Astrocyte of the spinal cord (primary cell): ENCODE results near the gene C12orf75.

Experiments used
- DNase-seq: peaks from one replicate; pipeline ENCODE4 v3.0.0; 2011; ENCODE audit warnings: low read depth, low spot score
- H3K4me3 ChIP-seq: 2 replicates; pipeline ENCODE4 v1.5.1; 2011; ENCODE audit warnings: low read depth, mild to moderate bottlenecking, low read length, moderate library complexity
- in situ Hi-C: cut with HindIII; loops from 2 replicates; pipeline ENCODE4 v1.10.0; 2017; ENCODE audit warnings: low sequenced_read_pairs
- TF ChIP-seq, protein P1 (sequence below): IDR thresholded peaks from 2 replicates; pipeline ENCODE4 v1.5.1; 2012; ENCODE audit warnings: low read depth, mild to moderate bottlenecking, low read length, inconsistent platforms

C12orf75 gene

GRCh38 chr12:105384916-105385535, 54.5 kb downstream of the C12orf75 start:
- TF ChIP-seq, protein P1, sequence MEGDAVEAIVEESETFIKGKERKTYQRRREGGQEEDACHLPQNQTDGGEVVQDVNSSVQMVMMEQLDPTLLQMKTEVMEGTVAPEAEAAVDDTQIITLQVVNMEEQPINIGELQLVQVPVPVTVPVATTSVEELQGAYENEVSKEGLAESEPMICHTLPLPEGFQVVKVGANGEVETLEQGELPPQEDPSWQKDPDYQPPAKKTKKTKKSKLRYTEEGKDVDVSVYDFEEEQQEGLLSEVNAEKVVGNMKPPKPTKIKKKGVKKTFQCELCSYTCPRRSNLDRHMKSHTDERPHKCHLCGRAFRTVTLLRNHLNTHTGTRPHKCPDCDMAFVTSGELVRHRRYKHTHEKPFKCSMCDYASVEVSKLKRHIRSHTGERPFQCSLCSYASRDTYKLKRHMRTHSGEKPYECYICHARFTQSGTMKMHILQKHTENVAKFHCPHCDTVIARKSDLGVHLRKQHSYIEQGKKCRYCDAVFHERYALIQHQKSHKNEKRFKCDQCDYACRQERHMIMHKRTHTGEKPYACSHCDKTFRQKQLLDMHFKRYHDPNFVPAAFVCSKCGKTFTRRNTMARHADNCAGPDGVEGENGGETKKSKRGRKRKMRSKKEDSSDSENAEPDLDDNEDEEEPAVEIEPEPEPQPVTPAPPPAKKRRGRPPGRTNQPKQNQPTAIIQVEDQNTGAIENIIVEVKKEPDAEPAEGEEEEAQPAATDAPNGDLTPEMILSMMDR: no peak
- peak; percentile 44 for DNase-seq
- no peak overlapping the region for H3K4me3 ChIP-seq
- in situ Hi-C loops: no loop called here

DNA sequence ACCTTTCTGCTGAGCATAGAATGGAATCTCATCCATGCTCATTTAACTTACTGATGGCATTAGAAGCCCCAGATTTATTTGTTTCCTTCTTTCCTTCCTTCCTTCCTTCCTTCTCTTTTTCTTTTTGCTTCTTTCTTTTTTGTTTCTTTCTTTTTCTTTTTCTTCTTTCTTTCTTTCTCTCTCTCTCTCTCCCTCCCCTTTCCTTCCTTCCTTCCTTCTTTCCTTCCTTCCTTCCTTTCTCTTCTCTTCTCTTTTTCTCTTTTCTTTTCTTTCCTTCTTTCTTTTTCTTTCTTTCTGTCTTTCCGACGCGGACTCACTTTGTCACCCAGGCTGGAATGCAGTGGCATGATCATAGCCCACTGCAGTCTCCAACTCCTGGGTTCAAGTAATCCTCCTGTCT, 55.9 kb downstream of the C12orf75 start:
- no peak overlapping the region for H3K4me3 ChIP-seq
- TF ChIP-seq, protein P1: no peak
- in situ Hi-C loops: no loop called here
- DNase-seq: no peak

DNA sequence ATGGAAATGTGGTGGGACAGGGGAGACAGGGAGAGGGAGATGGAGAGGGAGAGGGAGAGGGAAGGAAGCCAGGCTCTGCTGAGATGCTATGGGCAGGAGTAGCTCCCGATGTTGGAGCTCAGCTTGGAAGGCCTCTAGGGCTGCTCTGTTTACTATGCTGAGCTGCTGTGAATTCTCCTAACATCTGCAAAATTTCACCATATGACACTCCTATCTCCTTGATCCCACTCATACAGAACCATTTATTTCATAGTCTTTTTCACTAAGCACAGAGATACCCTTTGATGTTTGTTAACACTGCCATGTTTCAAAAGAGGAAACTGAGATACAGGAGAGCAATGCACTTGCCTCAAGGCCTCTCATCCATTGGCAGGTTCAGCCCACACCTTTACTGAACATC, 60.7 kb downstream of the C12orf75 start:
- H3K4me3 ChIP-seq: no peak overlapping the region
- no peak for DNase-seq
- in situ Hi-C loops: no loop called here
- TF ChIP-seq, protein P1: no peak

- no peak overlapping the region for H3K4me3 ChIP-seq
- DNase-seq: peak; percentile 36
- TF ChIP-seq, protein P1: no peak
- in situ Hi-C loops: no loop called here
Measured at GRCh38 chr12:105393587-105393986, 63.1 kb downstream of the C12orf75 start.

GRCh38 chr12:105396024-105396423, 65.5 kb downstream of the C12orf75 start:
- TF ChIP-seq, protein P1: no peak
- no peak overlapping the region for H3K4me3 ChIP-seq
- in situ Hi-C loops: no loop called here
- no peak for DNase-seq

DNA sequence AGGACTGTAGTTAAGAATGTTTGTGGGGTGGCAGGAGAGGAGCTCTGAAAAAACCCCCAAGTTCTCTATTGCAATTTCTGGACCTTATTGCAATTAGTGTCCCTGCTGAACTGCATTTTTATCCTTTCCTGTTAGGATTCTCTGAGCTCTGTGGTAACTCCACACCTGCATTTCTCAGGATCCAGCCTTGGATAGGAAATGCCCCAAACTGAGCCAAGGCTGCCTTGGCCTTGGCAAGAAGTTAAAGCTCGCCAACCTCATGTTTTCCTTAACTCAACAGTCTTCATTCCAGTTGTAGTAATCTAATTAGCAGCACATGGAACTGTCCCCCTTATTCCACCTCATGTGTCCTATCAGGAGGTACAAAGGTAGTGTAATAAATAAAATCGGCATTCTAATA, 66.5 kb downstream of the C12orf75 start:
- TF ChIP-seq, protein P1: no peak
- in situ Hi-C loops: no loop called here
- DNase-seq: no peak
- H3K4me3 ChIP-seq: no peak overlapping the region
